HFFc6 (cell line): ENCODE results near the gene VSIR. TPM values are rescaled to one million over a fixed set of nuclear protein-coding genes. Genes with fewer than 3 reads are reported as not detected.

Experiments used
- DNase-seq: peaks from one replicate; pipeline ENCODE4 v3.0.0-alpha.2; 2018
- H3K27ac Mint-ChIP-seq: 2 replicates; pipeline ENCODE4 v1.8.0; 2020; ENCODE audit warnings: mild to moderate bottlenecking, mixed read lengths
- H3K27me3 Mint-ChIP-seq: 2 replicates; pipeline ENCODE4 v1.8.0; 2021; ENCODE audit warnings: mild to moderate bottlenecking, moderate library complexity, mixed read lengths; ENCODE audit not compliant: insufficient read depth
- H3K36me3 Mint-ChIP-seq: 2 replicates; pipeline ENCODE4 v1.8.0; 2021; ENCODE audit warnings: low read depth, mixed read lengths
- H3K4me1 Mint-ChIP-seq: 2 replicates; pipeline ENCODE4 v1.8.0; 2020; ENCODE audit warnings: low read depth, mixed read lengths
- H3K4me3 Mint-ChIP-seq: 2 replicates; pipeline ENCODE4 v1.8.0; 2020; ENCODE audit warnings: mild to moderate bottlenecking, moderate library complexity, mixed read lengths
- H3K9me3 Mint-ChIP-seq: 2 replicates; pipeline ENCODE4 v1.8.0; 2020; ENCODE audit warnings: mild to moderate bottlenecking, mixed read lengths
- CTCF ChIP-seq: fragments of 200-600 bp; sonication (generic); IDR thresholded peaks from 2 replicates; pipeline ENCODE4 v1.5.0; 2021; ENCODE audit warnings: antibody characterized with exemption, mild to moderate bottlenecking
- total RNA-seq, 6 experiments: library from RNA; stranded (reverse); fragmentation: NEBNext Ultra II Directional; extraction: Animal tissue kit (Norgen Biotek cat#: 25700); gene quantifications; 2 replicates in 1 of 6; 3 replicates in 5 of 6; pipeline ENCODE4 v1.2.3, GENCODE V29; 2021

VSIR gene
- total RNA-seq, 6 experiments from 2014 or later = 24.3 to 36.2 (median 29.0) TPM

GRCh38 chr10:71704816-71705215, 68.5 kb downstream of the VSIR start:
- H3K4me3 Mint-ChIP-seq = no peak overlapping the region
- TF ChIP-seq CTCF = no peak
- no peak overlapping the region for H3K27ac Mint-ChIP-seq
- no peaks in the 10 kb centered on the region for H3K4me1 Mint-ChIP-seq
- no peak for DNase-seq
- no peaks in the 10 kb centered on the region for H3K9me3 Mint-ChIP-seq
- peaks cover 39% of the 10 kb centered on the region for H3K27me3 Mint-ChIP-seq
- no peaks in the 10 kb centered on the region for H3K36me3 Mint-ChIP-seq

GRCh38 chr10:71703577-71703976, 69.7 kb downstream of the VSIR start:
- no peaks in the 10 kb centered on the region for H3K4me1 Mint-ChIP-seq
- peaks cover 43% of the 10 kb centered on the region for H3K27me3 Mint-ChIP-seq
- no peak for DNase-seq

GRCh38 chr10:71701496-71702132, 71.7 kb downstream of the VSIR start:
- TF ChIP-seq CTCF = no peak
- no peak overlapping the region for H3K4me3 Mint-ChIP-seq
- peaks cover 40% of the 10 kb centered on the region for H3K27me3 Mint-ChIP-seq
- no peak for DNase-seq
- no peaks in the 10 kb centered on the region for H3K9me3 Mint-ChIP-seq
- H3K36me3 Mint-ChIP-seq = no peaks in the 10 kb centered on the region
- H3K27ac Mint-ChIP-seq = no peak overlapping the region
- no peaks in the 10 kb centered on the region for H3K4me1 Mint-ChIP-seq

More at GRCh38 chr10:71703577-71703976, 69.7 kb downstream of the VSIR start:
- no peak overlapping the region for H3K4me3 Mint-ChIP-seq
- no peak for TF ChIP-seq CTCF
- H3K36me3 Mint-ChIP-seq = no peaks in the 10 kb centered on the region
- H3K9me3 Mint-ChIP-seq = no peaks in the 10 kb centered on the region
- H3K27ac Mint-ChIP-seq = no peak overlapping the region

GRCh38 chr10:71700731-71701368, 72.5 kb downstream of the VSIR start:
- peaks cover 41% of the 10 kb centered on the region for H3K27me3 Mint-ChIP-seq
- no peak for TF ChIP-seq CTCF
- no peak for DNase-seq
- H3K4me1 Mint-ChIP-seq = no peaks in the 10 kb centered on the region
- no peaks in the 10 kb centered on the region for H3K36me3 Mint-ChIP-seq
- H3K4me3 Mint-ChIP-seq = no peak overlapping the region
- no peaks in the 10 kb centered on the region for H3K9me3 Mint-ChIP-seq
- H3K27ac Mint-ChIP-seq = no peak overlapping the region

DNA sequence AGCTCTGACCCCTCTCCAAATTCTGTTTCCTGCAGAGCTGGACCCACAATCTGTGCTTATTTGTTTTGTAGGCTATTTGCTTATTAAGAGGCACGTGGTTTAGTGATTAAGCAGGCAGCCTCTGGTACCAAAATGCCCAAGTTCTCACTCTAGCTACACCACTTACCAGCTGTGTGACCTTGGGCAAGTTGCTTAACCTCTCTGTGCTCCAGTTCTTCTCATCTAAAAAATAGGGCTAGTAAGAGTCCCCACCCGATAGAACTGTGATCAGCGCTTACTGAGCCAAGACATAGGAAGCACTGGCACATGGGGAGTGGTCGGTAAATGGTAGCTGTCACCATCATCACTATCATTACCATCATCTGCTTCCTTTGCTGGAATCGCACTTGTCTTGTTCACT, 74.6 kb downstream of the VSIR start:
- Mint-ChIP-seq H3K27ac (no peak overlapping the region), H3K36me3 (no peaks in the 10 kb centered on the region), H3K4me3 (no peak overlapping the region), H3K4me1 (no peaks in the 10 kb centered on the region; the same call in 1 of the 2 replicates), H3K9me3 (no peaks in the 10 kb centered on the region), H3K27me3 (peaks cover 41% of the 10 kb centered on the region)
- no peak for DNase-seq
- TF ChIP-seq CTCF = no peak
